NCI-H187 treated with DMSO at 0.1 percent for 48 hours (cell line): ENCODE data around the gene CAPN11.
"Not testable (repeated sequence)": the region's sequence is repeated elsewhere in the genome, so short reads cannot be mapped to it uniquely, and the experiment has no call there.

Experiments
- DNase-seq: peaks from one replicate; lab custom pipeline; 2025; lab: John Stamatoyannopoulos, UW

The CAPN11 gene

GRCh38 chr6:44181784-44182183, 23.2 kb downstream of the CAPN11 start:
- DNase-seq, result not testable (repeated sequence)

GRCh38 chr6:44182911-44183390, 24.3 kb downstream of the CAPN11 start:
- no peak for DNase-seq

GRCh38 chr6:44183783-44184182, 25.2 kb downstream of the CAPN11 start:
- no peak for DNase-seq

GRCh38 chr6:44185356-44185755, 26.7 kb downstream of the CAPN11 start:
- not testable (repeated sequence) for DNase-seq

GRCh38 chr6:44185953-44186634, 27.5 kb downstream of the CAPN11 start:
- no peak for DNase-seq

- no peak for DNase-seq
These were observed 28.0 kb downstream of the CAPN11 start for GRCh38 chr6:44186635-44187025.

- no peak for DNase-seq
These were observed 30.2 kb downstream of the CAPN11 start for GRCh38 chr6:44188819-44189218.

GRCh38 chr6:44189257-44189656, 30.6 kb downstream of the CAPN11 start:
- no peak for DNase-seq

GRCh38 chr6:44190715-44191114, 32.1 kb downstream of the CAPN11 start:
- no peak for DNase-seq

- no peak for DNase-seq
These were observed 33.9 kb downstream of the CAPN11 start for GRCh38 chr6:44192428-44193041.

GRCh38 chr6:44193307-44193910, 34.8 kb downstream of the CAPN11 start:
- no peak for DNase-seq

- no peak for DNase-seq
These were observed 35.7 kb downstream of the CAPN11 start for GRCh38 chr6:44194326-44194725.

- DNase-seq, result not testable (repeated sequence)
These were observed 37.7 kb downstream of the CAPN11 start for GRCh38 chr6:44196351-44196750.

- no peak for DNase-seq
These were observed 40.1 kb downstream of the CAPN11 start for GRCh38 chr6:44198684-44199083.

GRCh38 chr6:44199883-44200282, 41.3 kb downstream of the CAPN11 start:
- no peak for DNase-seq

- no peak for DNase-seq
These were observed 42.6 kb downstream of the CAPN11 start for GRCh38 chr6:44201200-44201599.

GRCh38 chr6:44201638-44202303, 43.2 kb downstream of the CAPN11 start:
- DNase-seq, result no peak

GRCh38 chr6:44202332-44202971, 43.8 kb downstream of the CAPN11 start:
- DNase-seq, result no peak

- DNase-seq, result no peak
These were observed 44.5 kb downstream of the CAPN11 start for GRCh38 chr6:44202972-44203750.

- no peak for DNase-seq
These were observed 45.3 kb downstream of the CAPN11 start for GRCh38 chr6:44203955-44204354.

GRCh38 chr6:44207966-44208365, 49.3 kb downstream of the CAPN11 start:
- no peak for DNase-seq
